Heart right ventricle (tissue), 16 donors: ENCODE measurements around the gene DISC1. TPM values are rescaled to one million over a fixed set of nuclear protein-coding genes. Genes with fewer than 3 reads are reported as not detected.

Source experiments
- ATAC-seq, 8 donors: fragments of 200-7000 bp; cut with Tn5 transposase; one replicate each; pipeline ENCODE4 v1.9.1; 2020; ENCODE audit warnings: mild to moderate bottlenecking in 8 of 8, moderate library complexity in 8 of 8, moderate number of reproducible peaks in 1 of 8
- DNase-seq, 2 donors: peaks; one replicate each; pipeline ENCODE4 v3.0.0-alpha.2; 2020
- H3K27ac ChIP-seq, 10 donors: fragments of 200-600 bp; sonication (generic) in 2 of 10; one replicate each; pipeline versions ENCODE4 v1.5.0 to v1.8.0; 2020 to 2022; ENCODE audit warnings: mild to moderate bottlenecking in 3 of 10
- H3K27me3 ChIP-seq, 7 donors: fragments of 200-600 bp; one replicate each; pipeline ENCODE4 v1.8.0; 2021 to 2022; ENCODE audit warnings: mild to moderate bottlenecking in 2 of 7
- H3K36me3 ChIP-seq, 9 donors: fragments of 200-600 bp; sonication (generic) in 1 of 9; one replicate each; pipeline versions ENCODE4 v1.5.0 to v1.8.0; 2020 to 2022; ENCODE audit warnings: mild to moderate bottlenecking in 2 of 9
- H3K4me1 ChIP-seq, 9 donors: fragments of 200-600 bp; sonication (generic) in 1 of 9; one replicate each; pipeline versions ENCODE4 v1.5.0 to v1.8.0; 2020 to 2022; ENCODE audit warnings: mild to moderate bottlenecking in 4 of 9
- H3K4me3 ChIP-seq, 10 donors: fragments of 200-600 bp; sonication (generic) in 2 of 10; one replicate each; pipeline versions ENCODE4 v1.5.0 to v1.8.0; 2020 to 2022; ENCODE audit warnings: mild to moderate bottlenecking in 7 of 10, moderate library complexity in 2 of 10
- H3K9me3 ChIP-seq, 11 donors: fragments of 200-600 bp in 10 of 11; sonication (generic) in 2 of 11; one replicate each; pipeline versions ENCODE4 v1.5.0 to v1.8.0; 2013 to 2022; ENCODE audit warnings: mild to moderate bottlenecking in 2 of 11, control low read depth in 1 of 11, moderate library complexity in 1 of 11
- CTCF ChIP-seq, 9 donors: fragments of 200-600 bp; sonication (generic) in 2 of 9; IDR thresholded peaks; one replicate each; pipeline versions ENCODE4 v1.5.0 to v1.8.0; 2021 to 2022; ENCODE audit warnings: antibody characterized with exemption in 9 of 9, mild to moderate bottlenecking in 5 of 9, moderate library complexity in 1 of 9
- WGBS, 2 donors: extraction: QIAGEN DNeasy Blood & Tissue Kit; methylation state at CpG; one replicate each; pipeline ENCODE4 v1.1.7; 2013; ENCODE audit warnings: inconsistent platforms in 1 of 2; 5-methylcytosine and 5-hydroxymethylcytosine counted together
- intact Hi-C, 10 donors: fragments of 100-400 bp; cut with DNase I; formaldehyde crosslinking; loops; one replicate each; pipeline versions ENCODE4 v1.11.1 to v1.14.2; 2022
- polyA plus RNA-seq, 2 donors: library from polyadenylated mRNA; stranded (reverse); fragments of 200-250 nt; gene quantifications; one replicate each; pipeline ENCODE4 v1.2.3, GENCODE V29; 2013
- total RNA-seq, 10 donors: library from RNA; stranded (reverse); fragmentation: NEBNext Ultra II Directional in 3 of 10; extraction: Animal tissue kit (Norgen Biotek cat#: 25700) in 3 of 10; gene quantifications; one replicate each; pipeline versions ENCODE4 v1.2.1 to v1.2.4, GENCODE V29; 2021 to 2023
- donor health status: Arrhythmogenic right ventricular cardiomyopathy.
- donor health status: ischemic (EF 13 %, LVEDD 7.1; RV severe dilation, severe dysfunction).
- donor health status: healthy with polysubstance abuse.
- donor health status: DM: no; HTN: yes; CAD: no.
- donor health status: DM: no; HTN: no; CAD: no.
- donor health status: ischemic (EF 25% LVEDD 6.9; RV normal size, moderate dysfunction).
- donor health status: ischemic (EF 25% LVEDD 5.7; RV mildly dilated, moderate dysfunction).
- donor health status: healthy.
- donor health status: DM: yes; HTN: yes; CAD: no.
- donor health status: Ischemic cardiomyopathy.
- donor health status: ischemic (EF 35%, LVEDD 5.7; RV mildly dilated, moderate dysfunction).
- donor health status: nonischemic (EF 11% LVEDD 7.7; RV severe dilation, severe dysfunction).
- donor health status: DM: yes; HTN: yes; CAD: no.
- donor health status: PGD.
- donor health status: ischemic (EF 29% LVEDD 5.4; RV normal size, mild dysfunction).
- donor health status: nonischemic (EF 23%, LVEDD 6.1; RV moderate dilation, normal function).

Gene DISC1
- total and polyA plus RNA-seq, 12 donors, result 1.4 to 6.4 (median 4.0) TPM

GRCh38 chr1:231862611-231863010 lies 236.0 kb downstream of the DISC1 start:
- DNase-seq, result no peak
- intact Hi-C loops, result loop anchor here in 9 of 10 donors (5.0 to 10.0 kb wide), 10 partner anchors 105 to 772 kb away; partner anchors contain the start of gene SIPA1L2 (in 1 of the 9)
- Histone ChIP-seq H3K9me3 (no peaks in the 10 kb centered on the region), H3K4me3 (no peak overlapping the region), H3K36me3 (peaks cover 0 to 3% (median 0%) of the 10 kb centered on the region in 9 donors), H3K27me3 (no peaks in the 10 kb centered on the region), H3K4me1 (peaks cover 14 to 53% (median 38%) of the 10 kb centered on the region in 9 donors), H3K27ac (peak overlapping the region in 7 of 10 donors; percentile 31 to 86 (median 74))
- ATAC-seq, result peak in 3 of 8 donors; percentile 20 to 34 (median 30)
- TF ChIP-seq CTCF (IDR thresholded peaks at IDR 0.05), result no peak
- 32 to 41% methylated on average over 2 of the region's 2 CpGs for WGBS, 2 donors

GRCh38 chr1:231865331-231865730 lies 238.7 kb downstream of the DISC1 start:
- Histone ChIP-seq H3K9me3 (no peaks in the 10 kb centered on the region), H3K27me3 (no peaks in the 10 kb centered on the region), H3K36me3 (no peaks in the 10 kb centered on the region), H3K4me1 (peaks cover 14 to 68% (median 50%) of the 10 kb centered on the region in 9 donors), H3K27ac (no peak overlapping the region), H3K4me3 (no peak overlapping the region)
- intact Hi-C loops, result loop anchor here in 9 of 10 donors (5.0 to 10.0 kb wide), 12 partner anchors 62 to 1377 kb away; partner anchors contain the start of gene SIPA1L2 (in 2 of the 9)
- no peak for ATAC-seq
- DNase-seq, result no peak
- no peak for TF ChIP-seq CTCF (IDR thresholded peaks at IDR 0.05)
- 46 to 58% methylated on average over 3 of the region's 3 CpGs for WGBS, 2 donors

- 35% methylated on average over 18 of the region's 18 CpGs for WGBS, 2 donors
Measured at GRCh38 chr1:231866392-231867331, 240.1 kb downstream of the DISC1 start.

More at GRCh38 chr1:231866392-231867331, 240.1 kb downstream of the DISC1 start:
- Histone ChIP-seq H3K4me3 (no peak overlapping the region), H3K27me3 (no peaks in the 10 kb centered on the region), H3K27ac (no peak overlapping the region), H3K4me1 (peaks cover 14 to 56% (median 41%) of the 10 kb centered on the region in 9 donors), H3K9me3 (no peaks in the 10 kb centered on the region), H3K36me3 (no peaks in the 10 kb centered on the region)
- TF ChIP-seq CTCF (IDR thresholded peaks at IDR 0.05), result peak; percentile 81 to 95 (median 90)
- DNase-seq (peak; percentile 39 to 64), ATAC-seq (peak in 6 of 8 donors; percentile 28 to 69 (median 45))
- intact Hi-C loops, result loop anchor here in 9 of 10 donors (1.0 to 10.0 kb wide), 14 partner anchors 60 to 1376 kb away; partner anchors contain the start of gene SIPA1L2 (in 2 of the 9)
